GM12878 (cell line): ENCODE data around the gene VSTM2L.

ENCODE experiments used
- RAD21 ChIP-seq: IDR thresholded peaks from 2 replicates; pipeline ENCODE4 v1.6.1; 2011; ENCODE audit warnings: mild to moderate bottlenecking, low read depth, low read length, moderate library complexity; ENCODE audit not compliant: insufficient read depth
- SPI1 ChIP-seq: IDR thresholded peaks from 2 replicates; pipeline ENCODE4 v1.6.1; 2011; ENCODE audit warnings: low read depth, mild to moderate bottlenecking, low read length, moderate library complexity, borderline replicate concordance; ENCODE audit not compliant: insufficient read depth
- ZSCAN29 ChIP-seq: fragments of 450-650 bp; IDR thresholded peaks from 2 replicates; pipeline ENCODE4 v1.6.1; 2017; ENCODE audit warnings: mild to moderate bottlenecking, moderate library complexity
- TF ChIP-seq, protein P1 (sequence below): fragments of 450-650 bp; IDR thresholded peaks from 2 replicates; pipeline ENCODE4 v1.6.1; 2018; ENCODE audit warnings: mild to moderate bottlenecking, low read depth, moderate library complexity; ENCODE audit not compliant: partially characterized antibody
- TF ChIP-seq, protein P2 (sequence below): IDR thresholded peaks from 2 replicates; pipeline ENCODE4 v1.6.1; 2012; ENCODE audit warnings: improper control_type of control experiment, low read depth, low read length; ENCODE audit not compliant: insufficient replicate concordance

DNA sequence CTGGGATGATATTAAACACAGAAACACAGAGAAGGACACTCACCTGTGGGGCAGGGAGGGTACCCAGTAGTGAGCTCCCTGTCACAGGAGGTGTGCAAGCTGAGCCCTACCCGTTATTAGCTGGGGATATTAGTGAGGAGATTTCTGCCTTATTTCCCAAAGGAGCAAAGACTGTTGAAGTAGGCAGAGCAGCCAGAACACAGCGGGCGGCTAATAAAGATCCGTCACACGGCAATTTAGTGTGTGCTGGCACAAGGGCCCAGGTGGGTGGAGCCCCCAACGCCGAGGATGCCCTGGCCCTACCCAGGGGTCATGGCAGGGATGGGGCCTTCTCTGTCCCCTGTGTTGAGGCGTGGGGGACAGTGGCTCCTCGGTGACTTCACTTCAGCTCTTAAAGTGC is 8.3 kb downstream of the VSTM2L start:
- TF ChIP-seq, protein P1, sequence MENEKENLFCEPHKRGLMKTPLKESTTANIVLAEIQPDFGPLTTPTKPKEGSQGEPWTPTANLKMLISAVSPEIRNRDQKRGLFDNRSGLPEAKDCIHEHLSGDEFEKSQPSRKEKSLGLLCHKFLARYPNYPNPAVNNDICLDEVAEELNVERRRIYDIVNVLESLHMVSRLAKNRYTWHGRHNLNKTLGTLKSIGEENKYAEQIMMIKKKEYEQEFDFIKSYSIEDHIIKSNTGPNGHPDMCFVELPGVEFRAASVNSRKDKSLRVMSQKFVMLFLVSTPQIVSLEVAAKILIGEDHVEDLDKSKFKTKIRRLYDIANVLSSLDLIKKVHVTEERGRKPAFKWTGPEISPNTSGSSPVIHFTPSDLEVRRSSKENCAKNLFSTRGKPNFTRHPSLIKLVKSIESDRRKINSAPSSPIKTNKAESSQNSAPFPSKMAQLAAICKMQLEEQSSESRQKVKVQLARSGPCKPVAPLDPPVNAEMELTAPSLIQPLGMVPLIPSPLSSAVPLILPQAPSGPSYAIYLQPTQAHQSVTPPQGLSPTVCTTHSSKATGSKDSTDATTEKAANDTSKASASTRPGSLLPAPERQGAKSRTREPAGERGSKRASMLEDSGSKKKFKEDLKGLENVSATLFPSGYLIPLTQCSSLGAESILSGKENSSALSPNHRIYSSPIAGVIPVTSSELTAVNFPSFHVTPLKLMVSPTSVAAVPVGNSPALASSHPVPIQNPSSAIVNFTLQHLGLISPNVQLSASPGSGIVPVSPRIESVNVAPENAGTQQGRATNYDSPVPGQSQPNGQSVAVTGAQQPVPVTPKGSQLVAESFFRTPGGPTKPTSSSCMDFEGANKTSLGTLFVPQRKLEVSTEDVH: no peak
- TF ChIP-seq, protein P2, sequence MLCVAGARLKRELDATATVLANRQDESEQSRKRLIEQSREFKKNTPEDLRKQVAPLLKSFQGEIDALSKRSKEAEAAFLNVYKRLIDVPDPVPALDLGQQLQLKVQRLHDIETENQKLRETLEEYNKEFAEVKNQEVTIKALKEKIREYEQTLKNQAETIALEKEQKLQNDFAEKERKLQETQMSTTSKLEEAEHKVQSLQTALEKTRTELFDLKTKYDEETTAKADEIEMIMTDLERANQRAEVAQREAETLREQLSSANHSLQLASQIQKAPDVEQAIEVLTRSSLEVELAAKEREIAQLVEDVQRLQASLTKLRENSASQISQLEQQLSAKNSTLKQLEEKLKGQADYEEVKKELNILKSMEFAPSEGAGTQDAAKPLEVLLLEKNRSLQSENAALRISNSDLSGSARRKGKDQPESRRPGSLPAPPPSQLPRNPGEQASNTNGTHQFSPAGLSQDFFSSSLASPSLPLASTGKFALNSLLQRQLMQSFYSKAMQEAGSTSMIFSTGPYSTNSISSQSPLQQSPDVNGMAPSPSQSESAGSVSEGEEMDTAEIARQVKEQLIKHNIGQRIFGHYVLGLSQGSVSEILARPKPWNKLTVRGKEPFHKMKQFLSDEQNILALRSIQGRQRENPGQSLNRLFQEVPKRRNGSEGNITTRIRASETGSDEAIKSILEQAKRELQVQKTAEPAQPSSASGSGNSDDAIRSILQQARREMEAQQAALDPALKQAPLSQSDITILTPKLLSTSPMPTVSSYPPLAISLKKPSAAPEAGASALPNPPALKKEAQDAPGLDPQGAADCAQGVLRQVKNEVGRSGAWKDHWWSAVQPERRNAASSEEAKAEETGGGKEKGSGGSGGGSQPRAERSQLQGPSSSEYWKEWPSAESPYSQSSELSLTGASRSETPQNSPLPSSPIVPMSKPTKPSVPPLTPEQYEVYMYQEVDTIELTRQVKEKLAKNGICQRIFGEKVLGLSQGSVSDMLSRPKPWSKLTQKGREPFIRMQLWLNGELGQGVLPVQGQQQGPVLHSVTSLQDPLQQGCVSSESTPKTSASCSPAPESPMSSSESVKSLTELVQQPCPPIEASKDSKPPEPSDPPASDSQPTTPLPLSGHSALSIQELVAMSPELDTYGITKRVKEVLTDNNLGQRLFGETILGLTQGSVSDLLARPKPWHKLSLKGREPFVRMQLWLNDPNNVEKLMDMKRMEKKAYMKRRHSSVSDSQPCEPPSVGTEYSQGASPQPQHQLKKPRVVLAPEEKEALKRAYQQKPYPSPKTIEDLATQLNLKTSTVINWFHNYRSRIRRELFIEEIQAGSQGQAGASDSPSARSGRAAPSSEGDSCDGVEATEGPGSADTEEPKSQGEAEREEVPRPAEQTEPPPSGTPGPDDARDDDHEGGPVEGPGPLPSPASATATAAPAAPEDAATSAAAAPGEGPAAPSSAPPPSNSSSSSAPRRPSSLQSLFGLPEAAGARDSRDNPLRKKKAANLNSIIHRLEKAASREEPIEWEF: no peak
- no peak for TF ChIP-seq RAD21
- no peak for TF ChIP-seq ZSCAN29
- no peak for TF ChIP-seq SPI1
